Coronary artery (tissue), 2 donors: ENCODE data around the gene HNRNPDL.
A peak's percentile ranks its signal among the peaks of the same experiment; 100 is the strongest.

Source experiments
- DNase-seq: peaks from one replicate; pipeline ENCODE4 v3.0.0-alpha.2; 2017; ENCODE audit warnings: low spot score
- H3K27ac ChIP-seq, 2 donors: fragments of 200-600 bp; sonication (generic); one replicate each; pipeline ENCODE4 v1.5.1; 2016 to 2019
- H3K4me3 ChIP-seq: fragments of 200-600 bp; sonication (generic); 2 replicates; pipeline ENCODE4 v1.5.1; 2016; ENCODE audit warnings: mild to moderate bottlenecking, moderate library complexity
- TF ChIP-seq, protein P1 (sequence below): fragments of 200-600 bp; sonication (generic); IDR thresholded peaks from one replicate; pipeline ENCODE4 v1.5.1; 2019; ENCODE audit warnings: antibody characterized with exemption

The HNRNPDL gene

DNA sequence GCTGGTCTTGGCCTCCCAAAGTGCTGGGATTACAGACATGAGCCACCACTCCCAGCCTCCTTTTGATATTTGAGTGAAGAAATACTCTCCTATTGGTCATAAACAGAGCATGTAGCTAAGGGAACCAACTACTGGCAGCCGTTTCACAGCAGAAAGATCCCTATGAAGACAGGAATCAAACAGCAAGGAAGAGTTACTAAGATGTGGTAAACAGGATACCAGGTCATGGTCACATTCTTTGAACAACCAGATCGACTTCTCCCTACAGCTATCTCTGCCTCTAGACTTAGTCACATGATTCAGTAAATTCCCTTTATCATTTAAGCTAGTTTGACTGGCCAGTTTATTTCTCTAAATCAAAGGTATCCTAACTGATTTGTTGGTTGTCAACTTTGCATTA lies 47.5 kb downstream of the HNRNPDL start:
- Histone ChIP-seq H3K4me3 (no peak overlapping the region), H3K27ac (no peak overlapping the region)
- DNase-seq: no peak
- TF ChIP-seq, protein P1, sequence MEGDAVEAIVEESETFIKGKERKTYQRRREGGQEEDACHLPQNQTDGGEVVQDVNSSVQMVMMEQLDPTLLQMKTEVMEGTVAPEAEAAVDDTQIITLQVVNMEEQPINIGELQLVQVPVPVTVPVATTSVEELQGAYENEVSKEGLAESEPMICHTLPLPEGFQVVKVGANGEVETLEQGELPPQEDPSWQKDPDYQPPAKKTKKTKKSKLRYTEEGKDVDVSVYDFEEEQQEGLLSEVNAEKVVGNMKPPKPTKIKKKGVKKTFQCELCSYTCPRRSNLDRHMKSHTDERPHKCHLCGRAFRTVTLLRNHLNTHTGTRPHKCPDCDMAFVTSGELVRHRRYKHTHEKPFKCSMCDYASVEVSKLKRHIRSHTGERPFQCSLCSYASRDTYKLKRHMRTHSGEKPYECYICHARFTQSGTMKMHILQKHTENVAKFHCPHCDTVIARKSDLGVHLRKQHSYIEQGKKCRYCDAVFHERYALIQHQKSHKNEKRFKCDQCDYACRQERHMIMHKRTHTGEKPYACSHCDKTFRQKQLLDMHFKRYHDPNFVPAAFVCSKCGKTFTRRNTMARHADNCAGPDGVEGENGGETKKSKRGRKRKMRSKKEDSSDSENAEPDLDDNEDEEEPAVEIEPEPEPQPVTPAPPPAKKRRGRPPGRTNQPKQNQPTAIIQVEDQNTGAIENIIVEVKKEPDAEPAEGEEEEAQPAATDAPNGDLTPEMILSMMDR: no peak

DNA sequence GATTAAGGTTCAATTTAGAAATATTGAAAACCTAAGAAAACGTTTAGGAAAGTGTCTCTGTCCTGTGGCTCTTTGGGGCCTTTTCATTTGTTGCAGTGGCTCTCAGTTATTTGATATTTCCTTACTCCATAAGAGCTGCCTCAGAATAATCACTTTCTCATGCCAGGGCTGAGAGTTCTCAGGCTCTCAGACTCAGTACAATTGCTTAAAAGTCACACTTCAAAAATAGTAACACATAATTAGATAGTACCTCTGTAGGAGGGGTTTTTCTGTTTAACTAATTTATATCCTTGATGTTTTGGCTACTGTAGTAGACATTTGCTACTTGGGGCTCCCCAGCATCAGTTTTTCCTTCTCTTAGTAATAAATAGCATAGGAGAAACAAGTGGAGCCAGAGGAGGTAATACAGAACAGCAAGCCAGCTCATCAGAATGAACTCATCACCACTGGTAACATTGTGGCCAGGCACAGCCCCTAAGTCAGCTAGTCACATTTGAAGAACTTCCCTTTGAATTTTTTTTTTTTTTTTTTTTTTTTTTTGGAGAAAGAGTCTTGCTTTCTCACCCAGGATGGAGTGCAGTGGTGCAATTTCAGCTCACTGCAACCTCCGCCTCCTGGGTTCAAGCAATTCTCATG lies 48.5 kb downstream of the HNRNPDL start:
- no peak for DNase-seq
- no peak overlapping the region for H3K4me3 ChIP-seq
- TF ChIP-seq, protein P1: no peak
- no peak overlapping the region for H3K27ac ChIP-seq

DNA sequence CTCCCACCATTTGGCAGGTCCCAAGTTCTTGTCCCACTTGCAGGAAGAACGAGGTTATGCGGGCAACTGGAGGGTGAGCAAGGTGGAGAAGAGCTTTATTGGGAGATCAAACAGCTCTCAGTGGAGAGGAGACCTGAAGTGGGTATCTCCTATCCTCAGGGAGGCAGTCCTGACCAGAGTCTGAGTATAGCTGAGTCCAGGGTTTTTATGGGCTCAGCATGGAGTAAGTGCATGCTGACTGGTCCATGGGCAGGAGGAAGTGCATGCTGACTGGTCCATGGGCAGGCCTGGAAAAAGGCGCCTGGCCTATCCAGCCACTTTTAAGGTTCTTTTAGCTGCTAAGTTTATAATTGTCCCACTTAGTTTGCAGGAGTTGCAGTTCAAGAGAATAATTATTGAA lies 49.0 kb downstream of the HNRNPDL start:
- no peak overlapping the region for H3K27ac ChIP-seq

DNA sequence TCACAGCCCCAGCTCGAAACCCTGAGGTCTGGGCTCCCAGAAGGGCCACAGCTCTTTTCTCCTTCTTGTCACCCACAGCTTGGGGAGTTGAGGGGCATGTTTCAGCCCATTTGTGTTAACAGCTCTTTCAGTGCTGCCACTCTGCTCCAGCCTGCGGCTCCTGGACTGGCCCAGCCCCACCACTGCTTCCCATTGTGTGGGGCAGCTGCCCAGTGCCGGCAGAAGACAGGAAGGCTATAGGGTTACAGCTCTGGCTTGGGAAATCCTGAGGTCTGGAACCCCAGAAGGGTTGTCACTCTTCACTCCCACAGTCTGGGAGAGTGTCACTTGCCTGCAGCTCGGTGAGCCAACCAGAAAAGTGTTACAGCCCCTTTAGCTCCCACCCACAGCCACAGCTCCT lies 49.4 kb downstream of the HNRNPDL start:
- Histone ChIP-seq H3K4me3 (no peak overlapping the region), H3K27ac (no peak overlapping the region)
- no peak for DNase-seq
- TF ChIP-seq, protein P1: no peak

More for the DNA sequence above, 49.0 kb downstream of the HNRNPDL start:
- TF ChIP-seq, protein P1: no peak
- no peak overlapping the region for H3K4me3 ChIP-seq
- DNase-seq: no peak

DNA sequence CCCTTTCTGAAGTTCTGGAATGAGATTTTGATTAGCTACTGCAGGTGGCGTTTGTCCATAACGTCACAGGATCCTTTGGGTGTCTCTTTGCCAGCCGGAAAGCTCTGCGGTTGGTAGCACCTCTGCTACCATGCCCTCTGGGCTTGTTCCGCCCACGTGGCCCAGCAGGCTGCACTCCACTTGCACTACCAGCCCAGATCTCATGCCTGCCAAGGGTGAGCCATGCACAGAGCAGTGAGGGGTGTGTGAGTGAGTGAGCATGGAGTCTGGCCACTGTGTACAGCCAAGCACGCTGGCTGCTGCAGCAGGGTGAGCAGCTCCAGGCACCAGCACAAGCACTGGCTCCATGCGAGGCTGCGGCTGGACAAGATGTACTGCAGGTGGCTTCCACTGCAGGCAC lies 49.9 kb downstream of the HNRNPDL start:
- Histone ChIP-seq H3K4me3 (no peak overlapping the region), H3K27ac (no peak overlapping the region)
- no peak for DNase-seq
- TF ChIP-seq, protein P1: no peak

DNA sequence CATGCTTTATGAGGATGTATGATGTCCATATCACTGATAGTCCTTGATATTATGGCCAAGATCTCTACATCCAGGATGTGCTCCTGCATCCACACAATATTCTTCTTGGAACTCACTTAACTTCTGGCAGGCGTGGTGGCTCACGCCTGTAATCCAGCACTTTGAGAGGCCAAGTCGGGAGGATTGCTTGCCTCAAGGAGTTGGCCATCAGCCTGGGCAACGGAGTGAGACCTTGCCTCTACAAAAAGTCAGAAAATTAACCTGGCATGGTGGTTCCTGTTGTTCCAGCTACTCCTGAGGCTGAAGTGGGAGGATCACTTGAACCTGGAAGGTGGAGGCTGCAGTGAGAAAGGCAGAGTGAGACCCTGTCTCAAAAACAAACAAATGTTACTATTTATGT lies 54.2 kb downstream of the HNRNPDL start:
- TF ChIP-seq, protein P1: no peak
- no peak overlapping the region for H3K4me3 ChIP-seq
- DNase-seq: no peak
- no peak overlapping the region for H3K27ac ChIP-seq

DNA sequence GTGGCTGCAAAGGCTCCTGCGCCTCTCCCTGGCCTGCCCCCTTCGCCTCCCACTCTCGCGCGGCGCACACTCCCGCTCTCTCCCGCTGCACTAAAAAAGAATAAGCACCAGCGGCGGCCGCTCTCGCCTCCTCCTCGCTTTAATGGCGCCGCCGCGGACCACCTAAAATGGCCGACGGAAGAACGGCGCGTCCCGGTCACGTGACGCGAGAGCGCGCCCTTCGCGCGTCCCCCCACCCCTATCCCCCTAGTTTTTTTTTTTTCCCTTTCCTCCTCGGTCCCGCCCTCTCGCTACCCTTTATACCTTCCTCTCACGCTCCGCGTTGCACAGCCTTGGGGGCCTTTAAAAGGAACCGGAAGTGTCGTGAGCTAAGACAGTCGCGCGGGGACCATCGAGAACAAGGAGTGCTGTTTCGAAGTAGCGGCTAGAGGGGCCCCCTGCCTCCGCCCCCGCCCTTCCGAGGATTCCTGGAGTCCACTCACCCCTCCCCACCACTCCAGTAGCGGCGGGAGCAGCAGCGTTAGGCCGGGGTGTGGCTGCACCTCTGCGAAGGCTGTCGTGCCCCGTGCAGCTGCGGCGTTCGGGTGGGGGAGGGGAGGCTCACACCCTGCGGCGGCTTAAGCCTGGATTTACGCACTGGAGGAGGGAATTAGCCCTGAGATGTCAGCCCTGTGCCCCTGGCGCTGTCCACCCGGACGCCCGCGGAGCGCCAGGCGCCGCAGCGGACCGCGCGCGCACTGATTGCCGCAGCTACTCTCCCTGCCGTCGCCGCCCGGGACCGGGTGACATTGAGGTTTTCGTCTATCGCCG lies 56.2 kb downstream of the HNRNPDL start, which contains the start of gene HNRNPD:
TSS of gene HNRNPD (minus strand) at position 176 of the 810 bp plus-strand sequence. CDS start 313 bp downstream, outside the sequence.
- DNase-seq: peak; percentile 99
- peak within 1 kb of the TSS; percentile 100 for H3K4me3 ChIP-seq
- H3K27ac ChIP-seq: peak within 1 kb of the TSS; percentile 98 to 100
- TF ChIP-seq, protein P1: no peak
